H9 (cell line): ENCODE measurements around the gene RBFOX1. TPM values are rescaled to one million over a fixed set of nuclear protein-coding genes. Genes with fewer than 3 reads are reported as not detected.

ENCODE experiments used
- DNase-seq: peaks from one replicate; pipeline ENCODE4 v3.0.0-alpha.2; 2017
- H2AFZ ChIP-seq: one replicate; pipeline ENCODE4 v1.6.1; 2013; ENCODE audit warnings: mild to moderate bottlenecking, low read length, control low read depth, moderate library complexity
- H2AK5ac ChIP-seq: 2 replicates; pipeline ENCODE4 v1.6.1; 2013; ENCODE audit warnings: low read length, control low read depth, mixed read lengths; ENCODE audit not compliant: insufficient read length
- H2BK120ac ChIP-seq: one replicate; pipeline ENCODE4 v1.6.1; 2013; ENCODE audit warnings: low read depth, mild to moderate bottlenecking, low read length, control low read depth, inconsistent platforms; ENCODE audit not compliant: poor library complexity, severe bottlenecking
- H2BK12ac ChIP-seq: 2 replicates; pipeline ENCODE4 v1.6.1; 2013; ENCODE audit warnings: low read length, control low read depth, mixed read lengths, low read depth; ENCODE audit not compliant: insufficient read length
- H2BK15ac ChIP-seq: 2 replicates; pipeline ENCODE4 v1.6.1; 2013; ENCODE audit warnings: low read depth, low read length, control low read depth
- H2BK20ac ChIP-seq: one replicate; pipeline ENCODE4 v1.6.1; 2013; ENCODE audit warnings: low read depth, mild to moderate bottlenecking, low read length, control low read depth, inconsistent platforms; ENCODE audit not compliant: poor library complexity, severe bottlenecking
- H2BK5ac ChIP-seq: 2 replicates; pipeline ENCODE4 v1.6.1; 2013; ENCODE audit warnings: low read length, control low read depth, mixed read lengths; ENCODE audit not compliant: insufficient read length
- H3K14ac ChIP-seq: 2 replicates; pipeline ENCODE4 v1.6.1; 2013; ENCODE audit warnings: low read length, control low read depth; ENCODE audit not compliant: insufficient read depth
- H3K18ac ChIP-seq: 2 replicates; pipeline ENCODE4 v1.6.1; 2013; ENCODE audit warnings: low read depth, mild to moderate bottlenecking, mixed read lengths, low read length, control low read depth; ENCODE audit not compliant: insufficient read length
- H3K23ac ChIP-seq: 2 replicates; pipeline ENCODE4 v1.6.1; 2013; ENCODE audit warnings: low read length, control low read depth, mixed read lengths, low read depth; ENCODE audit not compliant: insufficient read length
- H3K23me2 ChIP-seq: 2 replicates; pipeline ENCODE4 v1.6.1; 2013; ENCODE audit warnings: low read depth, mild to moderate bottlenecking, mixed read lengths, low read length, control low read depth; ENCODE audit not compliant: insufficient read length, poor library complexity, severe bottlenecking
- H3K27ac ChIP-seq: 2 replicates; pipeline ENCODE4 v1.5.1; 2013; ENCODE audit warnings: low read length, control low read depth, mixed read lengths, low read depth; ENCODE audit not compliant: insufficient read length
- H3K27me3 ChIP-seq: 2 replicates; pipeline ENCODE4 v1.6.1; 2013; ENCODE audit warnings: low read length, control low read depth, inconsistent platforms; ENCODE audit not compliant: insufficient read depth
- H3K4ac ChIP-seq: 2 replicates; pipeline ENCODE4 v1.6.1; 2013; ENCODE audit warnings: low read depth, mild to moderate bottlenecking, control low read depth, inconsistent platforms, low read length, moderate library complexity
- H3K4me1 ChIP-seq: 2 replicates; pipeline ENCODE4 v1.6.1; 2013; ENCODE audit warnings: low read length, control low read depth, inconsistent platforms; ENCODE audit not compliant: insufficient read depth
- H3K4me2 ChIP-seq: 2 replicates; pipeline ENCODE4 v1.6.1; 2013; ENCODE audit warnings: low read length, control low read depth, mixed read lengths; ENCODE audit not compliant: insufficient read length, insufficient read depth
- H3K56ac ChIP-seq: 2 replicates; pipeline ENCODE4 v1.6.1; 2013; ENCODE audit warnings: low read depth, mild to moderate bottlenecking, mixed read lengths, low read length, control low read depth; ENCODE audit not compliant: insufficient read length
- H3K79me1 ChIP-seq: 2 replicates; pipeline ENCODE4 v1.6.1; 2013; ENCODE audit warnings: low read depth, mild to moderate bottlenecking, moderate library complexity, low read length, control low read depth, inconsistent platforms; ENCODE audit not compliant: insufficient read depth, poor library complexity, severe bottlenecking
- H3K79me2 ChIP-seq: 2 replicates; pipeline ENCODE4 v1.6.1; 2013; ENCODE audit warnings: low read length, control low read depth, inconsistent platforms; ENCODE audit not compliant: insufficient read depth
- H3K9ac ChIP-seq: 2 replicates; pipeline ENCODE4 v1.6.1; 2013; ENCODE audit warnings: low read length, control low read depth, mixed read lengths; ENCODE audit not compliant: insufficient read length; ENCODE audit errors: extremely low read depth
- H3K9me3 ChIP-seq: one replicate; pipeline ENCODE4 v1.6.1; 2013; ENCODE audit warnings: low read depth, low read length, inconsistent platforms; ENCODE audit not compliant: control insufficient read depth
- H3T11ph ChIP-seq: one replicate; pipeline ENCODE4 v1.6.1; 2013; ENCODE audit warnings: mild to moderate bottlenecking, low read length, control low read depth, inconsistent platforms
- H4K20me1 ChIP-seq: one replicate; pipeline ENCODE4 v1.6.1; 2013; ENCODE audit not compliant: control insufficient read depth, insufficient read length, insufficient read depth
- H4K5ac ChIP-seq: 2 replicates; pipeline ENCODE4 v1.6.1; 2013; ENCODE audit warnings: low read depth, mild to moderate bottlenecking, mixed read lengths, low read length, control low read depth; ENCODE audit not compliant: insufficient read length
- H4K8ac ChIP-seq: replicated peaks from 2 replicates; pipeline ENCODE4 v1.6.1; 2013; ENCODE audit warnings: low read length, control low read depth, mixed read lengths, low read depth; ENCODE audit not compliant: insufficient read length
- H4K91ac ChIP-seq: 2 replicates; pipeline ENCODE4 v1.6.1; 2013; ENCODE audit warnings: low read depth, mild to moderate bottlenecking, moderate library complexity, mixed read lengths, low read length, control low read depth; ENCODE audit not compliant: insufficient read length
- H3K27ac Mint-ChIP-seq, 3 experiments: 2 replicates in 2 of 3; 3 replicates in 1 of 3; pipeline ENCODE4 v1.8.0; 2020 to 2021; ENCODE audit warnings: mixed read lengths in 3 of 3, mild to moderate bottlenecking in 1 of 3, moderate library complexity in 1 of 3
- H3K27me3 Mint-ChIP-seq: 2 replicates; pipeline ENCODE4 v1.8.0; 2021; ENCODE audit warnings: low read depth, mild to moderate bottlenecking, moderate library complexity, mixed read lengths
- H3K36me3 Mint-ChIP-seq, 3 experiments: 2 replicates in 2 of 3; 3 replicates in 1 of 3; pipeline ENCODE4 v1.8.0; 2020 to 2021; ENCODE audit warnings: low read depth in 3 of 3, mixed read lengths in 3 of 3; ENCODE audit not compliant: insufficient read depth in 1 of 3
- H3K4me1 Mint-ChIP-seq, 2 experiments: 2 replicates each; pipeline ENCODE4 v1.8.0; 2020; ENCODE audit warnings: mixed read lengths in 2 of 2
- H3K4me3 Mint-ChIP-seq, 2 experiments: 2 replicates in 1 of 2; 3 replicates in 1 of 2; pipeline ENCODE4 v1.8.0; 2020 to 2021; ENCODE audit warnings: mild to moderate bottlenecking in 2 of 2, mixed read lengths in 2 of 2, moderate library complexity in 1 of 2
- H3K9me3 Mint-ChIP-seq, 2 experiments: 2 replicates in 1 of 2; 3 replicates in 1 of 2; pipeline ENCODE4 v1.8.0; 2020; ENCODE audit warnings: mild to moderate bottlenecking in 2 of 2, mixed read lengths in 2 of 2, moderate library complexity in 1 of 2
- CTCF ChIP-seq: fragments of 200-600 bp; sonication (generic); conservative IDR thresholded peaks from 3 replicates; pipeline ENCODE4 v1.8.0; 2021; ENCODE audit warnings: antibody characterized with exemption, mild to moderate bottlenecking
- WGBS: extraction: QIAGEN DNeasy Blood & Tissue Kit; methylation state at CpG from one replicate; pipeline ENCODE4 v1.1.7; 2013; ENCODE audit warnings: missing lambda C conversion rate, low lambda C conversion rate, mixed read lengths; ENCODE audit not compliant: insufficient read length; ENCODE audit errors: extremely low coverage; 5-methylcytosine and 5-hydroxymethylcytosine counted together
- total RNA-seq: library from RNA; stranded (reverse); gene quantifications from 2 replicates; pipeline ENCODE4 v1.2.1, GENCODE V29; 2021

The RBFOX1 gene
- total RNA-seq, 1 experiment from 2014 or later = 2.0 TPM

GRCh38 chr16:7581175-7581574 is 248.5 kb downstream of the RBFOX1 start:
- H3K4me3 Mint-ChIP-seq = no peak overlapping the region

More at GRCh38 chr16:7581175-7581574, 248.5 kb downstream of the RBFOX1 start:
- no peak for TF ChIP-seq CTCF
- no CpG with 5 or more reads among the region's 6 CpGs for WGBS
- Histone ChIP-seq H3K9me3 (no peaks in the 10 kb centered on the region), H3K79me2 (no peaks in the 10 kb centered on the region), H4K20me1 (no peaks in the 10 kb centered on the region), H2AFZ (no peak overlapping the region), H3T11ph (no peak overlapping the region), H3K14ac (no peak overlapping the region), H3K4ac (no peak overlapping the region), H3K56ac (no peak overlapping the region), H4K8ac (no peak overlapping the region), H3K4me2 (no peak overlapping the region), H2BK12ac (no peak overlapping the region), H2BK5ac (no peak overlapping the region), H3K9ac (no peak overlapping the region), H4K5ac (no peak overlapping the region), H3K79me1 (no peaks in the 10 kb centered on the region), H3K4me1 (no peaks in the 10 kb centered on the region), H3K23ac (no peak overlapping the region), H2BK15ac (no peak overlapping the region), H3K27me3 (no peaks in the 10 kb centered on the region), H2BK120ac (no peak overlapping the region), H3K18ac (no peak overlapping the region), H2AK5ac (no peak overlapping the region), H3K27ac (no peak overlapping the region), H4K91ac (no peak overlapping the region), H2BK20ac (no peak overlapping the region), H3K23me2 (no peaks in the 10 kb centered on the region)
- Mint-ChIP-seq H3K4me1 (peaks cover 0 to 3% of the 10 kb centered on the region in 2 experiments; a peak in 3 of 4 replicates), H3K36me3 (no peaks in the 10 kb centered on the region), H3K27ac (no peak overlapping the region), H3K27me3 (no peaks in the 10 kb centered on the region; the same call in 1 of the 2 replicates), H3K9me3 (no peaks in the 10 kb centered on the region)
- DNase-seq = no peak
